ENCODE data around the gene INTU. TPM values are rescaled to one million over a fixed set of nuclear protein-coding genes. Genes with fewer than 3 reads are reported as not detected.
A peak's percentile ranks its signal among the peaks of the same experiment; 100 is the strongest.
"Not testable (repeated sequence)": the region's sequence is repeated elsewhere in the genome, so short reads cannot be mapped to it uniquely, and the experiment has no call there.

INTU gene
- total RNA-seq, 1 donor from 2014 or later: not detected

DNA sequence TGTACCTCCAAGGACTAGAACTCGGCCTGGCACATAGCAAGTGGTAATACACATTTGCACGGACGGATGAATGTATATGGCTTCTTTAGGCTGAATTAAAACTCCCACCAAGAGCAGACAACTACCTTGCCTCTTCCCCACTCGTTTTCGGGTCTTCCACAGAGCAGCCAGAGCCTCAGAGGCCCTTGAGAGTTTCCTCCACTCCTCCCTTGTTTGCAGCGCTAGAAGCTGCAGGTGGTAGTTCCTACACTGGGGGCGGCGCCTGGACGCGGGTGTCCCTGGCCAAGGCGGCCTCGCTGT lies 10.2 kb upstream of the INTU start:
- DNase-seq (ENCODE audit: low spot score): no peak
- H3K4me3 Mint-ChIP-seq (ENCODE audit: low read depth): no peak overlapping the region
- intact Hi-C loops (cut with micrococcal nuclease): no loop called here
- H3K9me3 Mint-ChIP-seq: no peaks in the 10 kb centered on the region
- H3K4me1 Mint-ChIP-seq (ENCODE audit: low read depth): peaks cover 7% of the 10 kb centered on the region
- H3K27ac Mint-ChIP-seq: no peak overlapping the region
- peaks cover 50% of the 10 kb centered on the region for H3K27me3 Mint-ChIP-seq (ENCODE audit: low read depth)
- H3K36me3 Mint-ChIP-seq (ENCODE audit: low read depth): no peaks in the 10 kb centered on the region

DNA sequence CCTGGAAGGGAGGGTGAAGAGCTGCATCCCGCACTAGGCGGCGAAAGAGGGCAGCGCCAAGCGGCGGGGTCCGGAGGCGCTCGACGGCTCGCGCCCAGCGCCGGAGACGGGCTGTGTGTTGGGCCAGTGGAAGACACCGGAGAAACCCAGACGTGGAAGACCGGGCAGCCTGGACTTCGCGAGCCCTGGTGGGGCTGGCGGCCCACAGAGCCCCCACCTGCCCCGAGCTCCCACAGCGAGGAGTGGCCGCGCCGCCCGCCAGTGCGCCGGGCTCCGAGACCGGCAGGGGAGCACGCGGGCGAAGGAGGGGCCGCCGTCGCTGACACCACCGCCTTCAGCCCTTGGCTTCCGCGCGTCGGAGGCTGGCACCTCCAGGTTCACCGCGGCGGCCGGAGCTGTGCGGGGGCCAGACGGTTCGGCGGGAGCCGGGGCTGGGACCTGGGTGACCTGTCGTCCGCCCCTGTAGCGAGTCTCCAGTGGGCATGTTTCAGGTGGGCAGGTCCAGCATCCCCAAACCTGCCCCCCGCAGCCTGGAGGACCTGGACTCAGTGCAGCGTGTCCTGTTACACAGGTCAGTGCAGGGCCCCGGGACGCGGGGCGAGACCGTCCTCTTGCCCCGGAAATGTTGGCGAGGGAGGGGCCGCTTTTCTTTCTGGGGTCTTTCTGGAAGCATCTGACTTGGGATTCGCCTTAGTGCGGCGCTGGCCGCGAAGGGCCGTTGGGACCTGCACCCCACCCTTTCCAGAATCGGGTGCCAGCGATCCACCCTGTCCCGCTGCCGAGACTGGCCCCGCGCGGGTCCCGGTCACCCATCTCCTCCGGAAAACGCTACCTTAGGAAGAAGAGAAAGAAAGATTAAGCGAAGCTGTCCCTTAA lies 9.6 kb upstream of the INTU start:
- H3K36me3 Mint-ChIP-seq (ENCODE audit: low read depth): no peaks in the 10 kb centered on the region

DNA sequence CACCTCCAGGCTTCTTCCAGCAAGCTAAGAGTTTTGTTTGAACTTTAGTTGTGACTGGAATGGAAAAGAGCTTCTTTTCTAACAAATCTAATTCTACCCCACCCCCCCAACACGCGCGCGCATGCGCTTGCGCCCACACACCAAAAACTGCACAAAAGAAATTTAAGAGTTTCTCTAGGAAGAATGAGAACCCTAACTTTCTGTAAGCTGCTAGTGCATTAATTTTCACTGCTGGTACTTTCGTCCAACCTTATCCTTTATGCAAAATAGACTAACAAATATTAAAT lies 9.0 kb upstream of the INTU start:
- H3K27ac Mint-ChIP-seq: no peak overlapping the region
- peaks cover 47% of the 10 kb centered on the region for H3K27me3 Mint-ChIP-seq (ENCODE audit: low read depth)
- no peaks in the 10 kb centered on the region for H3K9me3 Mint-ChIP-seq
- intact Hi-C loops (cut with micrococcal nuclease): no loop called here
- peaks cover 7% of the 10 kb centered on the region for H3K4me1 Mint-ChIP-seq (ENCODE audit: low read depth)
- H3K4me3 Mint-ChIP-seq (ENCODE audit: low read depth): peak overlapping the region; percentile 55
- no peaks in the 10 kb centered on the region for H3K36me3 Mint-ChIP-seq (ENCODE audit: low read depth)
- DNase-seq (ENCODE audit: low spot score): no peak

More for the DNA sequence above, 9.6 kb upstream of the INTU start:
- H3K9me3 Mint-ChIP-seq: no peaks in the 10 kb centered on the region
- peak overlapping the region; percentile 55 for H3K4me3 Mint-ChIP-seq (ENCODE audit: low read depth)
- H3K27me3 Mint-ChIP-seq (ENCODE audit: low read depth): peaks cover 47% of the 10 kb centered on the region
- intact Hi-C loops (cut with micrococcal nuclease): no loop called here
- peaks cover 7% of the 10 kb centered on the region for H3K4me1 Mint-ChIP-seq (ENCODE audit: low read depth)
- DNase-seq (ENCODE audit: low spot score): no peak
- H3K27ac Mint-ChIP-seq: no peak overlapping the region

DNA sequence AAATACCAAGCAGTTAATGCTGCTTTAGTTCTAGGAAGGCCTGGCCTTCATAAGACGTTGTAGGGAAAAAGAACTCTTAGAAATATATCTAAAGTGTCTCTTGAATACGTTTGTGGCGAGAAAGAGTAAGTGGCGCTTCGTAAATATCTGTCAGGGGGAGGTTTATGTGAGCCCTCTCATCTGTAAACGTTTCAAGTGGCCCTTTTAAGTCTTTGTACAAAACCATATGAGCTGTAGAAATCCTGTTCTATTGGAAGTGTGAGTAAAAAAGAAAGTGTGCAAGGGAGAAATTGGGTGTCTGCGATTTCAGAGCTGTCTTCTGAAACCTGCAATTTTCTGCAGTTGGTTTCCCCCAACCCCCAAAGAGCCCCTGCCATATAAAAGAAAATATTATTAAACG lies 8.6 kb upstream of the INTU start:
- Mint-ChIP-seq H3K4me1 (ENCODE audit: low read depth) (peaks cover 7% of the 10 kb centered on the region), H3K9me3 (no peaks in the 10 kb centered on the region), H3K27me3 (ENCODE audit: low read depth) (peaks cover 45% of the 10 kb centered on the region), H3K27ac (no peak overlapping the region), H3K4me3 (ENCODE audit: low read depth) (no peak overlapping the region), H3K36me3 (ENCODE audit: low read depth) (no peaks in the 10 kb centered on the region)
- intact Hi-C loops (cut with micrococcal nuclease): no loop called here
- no peak for DNase-seq (ENCODE audit: low spot score)

DNA sequence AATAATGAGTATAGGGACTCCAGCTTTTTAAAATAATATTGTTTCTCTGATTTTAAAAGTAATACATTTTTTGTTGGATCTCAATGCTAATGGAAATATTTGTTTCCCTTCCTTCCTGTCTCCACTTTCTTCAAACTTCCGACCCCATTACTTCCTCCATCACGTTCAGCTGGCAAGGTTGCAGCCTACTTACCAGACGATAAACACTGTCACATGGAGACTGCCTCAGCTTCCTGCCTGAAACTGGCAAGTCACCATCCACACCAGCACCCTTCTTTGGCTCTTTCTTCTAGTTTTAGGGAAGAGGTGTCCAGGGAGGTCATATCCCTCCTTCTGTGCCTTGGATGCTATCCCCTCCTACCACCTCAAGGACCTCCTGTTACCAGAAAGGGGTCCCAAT lies 3.4 kb upstream of the INTU start:
- Mint-ChIP-seq H3K27me3 (ENCODE audit: low read depth) (peaks cover 44% of the 10 kb centered on the region), H3K4me1 (ENCODE audit: low read depth) (peaks cover 12% of the 10 kb centered on the region), H3K4me3 (ENCODE audit: low read depth) (no peak overlapping the region), H3K9me3 (no peaks in the 10 kb centered on the region), H3K36me3 (ENCODE audit: low read depth) (no peaks in the 10 kb centered on the region), H3K27ac (no peak overlapping the region)
- intact Hi-C loops (cut with micrococcal nuclease): no loop called here
- DNase-seq (ENCODE audit: low spot score): no peak

DNA sequence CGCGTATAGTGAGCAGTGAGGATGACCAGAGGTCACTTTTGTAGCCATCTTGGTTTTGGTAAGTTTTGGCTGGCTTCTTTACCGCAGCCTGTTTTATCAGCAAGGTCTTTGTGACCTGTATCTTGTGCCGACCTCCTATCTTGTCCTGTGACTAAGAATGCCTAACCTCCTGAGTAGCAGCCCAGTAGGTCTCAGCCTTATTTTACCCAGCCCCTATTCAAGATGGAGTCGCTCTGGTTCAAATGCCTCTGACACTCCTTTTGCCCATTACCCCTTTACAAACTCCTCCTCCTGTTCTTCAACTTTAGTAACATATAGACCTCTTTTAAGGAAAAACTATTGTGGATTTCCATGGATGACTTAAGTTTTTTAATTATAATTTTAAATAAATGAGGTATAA lies 2.6 kb upstream of the INTU start:
- intact Hi-C loops (cut with micrococcal nuclease): loop anchor here (10.0 kb wide), 1 partner anchor 155 kb away; the partner anchor contains the start of gene HSPA4L
- Mint-ChIP-seq H3K27me3 (ENCODE audit: low read depth) (peaks cover 39% of the 10 kb centered on the region), H3K9me3 (no peaks in the 10 kb centered on the region), H3K4me1 (ENCODE audit: low read depth) (peaks cover 12% of the 10 kb centered on the region), H3K27ac (no peak overlapping the region), H3K4me3 (ENCODE audit: low read depth) (no peak overlapping the region), H3K36me3 (ENCODE audit: low read depth) (no peaks in the 10 kb centered on the region)
- DNase-seq (ENCODE audit: low spot score): no peak

DNA sequence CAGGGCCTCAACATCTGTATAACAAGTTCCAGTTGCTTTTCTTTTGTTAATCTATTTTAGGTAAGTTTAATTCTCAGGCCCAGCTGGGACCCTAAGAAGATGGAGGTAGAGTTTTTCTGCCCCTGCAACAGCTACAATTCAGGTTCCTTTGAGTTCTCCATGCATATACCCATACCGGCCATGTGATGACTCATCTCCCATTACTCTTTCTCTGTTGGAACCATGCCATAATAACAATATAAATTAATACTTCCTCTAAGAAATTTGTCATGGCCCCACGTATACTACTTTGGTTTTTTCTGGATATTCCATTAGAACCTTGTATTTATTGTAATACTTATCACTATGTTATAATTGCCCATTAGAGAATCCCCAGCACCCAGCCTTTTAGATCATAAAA lies 1.3 kb upstream of the INTU start:
- Mint-ChIP-seq H3K4me3 (ENCODE audit: low read depth) (no peak overlapping the region), H3K27me3 (ENCODE audit: low read depth) (peaks cover 40% of the 10 kb centered on the region), H3K4me1 (ENCODE audit: low read depth) (peaks cover 12% of the 10 kb centered on the region), H3K9me3 (no peaks in the 10 kb centered on the region), H3K27ac (no peak overlapping the region), H3K36me3 (ENCODE audit: low read depth) (no peaks in the 10 kb centered on the region)
- DNase-seq (ENCODE audit: low spot score): no peak
- intact Hi-C loops (cut with micrococcal nuclease): loop anchor here (10.0 kb wide), 1 partner anchor 153 kb away; the partner anchor contains the start of gene HSPA4L

DNA sequence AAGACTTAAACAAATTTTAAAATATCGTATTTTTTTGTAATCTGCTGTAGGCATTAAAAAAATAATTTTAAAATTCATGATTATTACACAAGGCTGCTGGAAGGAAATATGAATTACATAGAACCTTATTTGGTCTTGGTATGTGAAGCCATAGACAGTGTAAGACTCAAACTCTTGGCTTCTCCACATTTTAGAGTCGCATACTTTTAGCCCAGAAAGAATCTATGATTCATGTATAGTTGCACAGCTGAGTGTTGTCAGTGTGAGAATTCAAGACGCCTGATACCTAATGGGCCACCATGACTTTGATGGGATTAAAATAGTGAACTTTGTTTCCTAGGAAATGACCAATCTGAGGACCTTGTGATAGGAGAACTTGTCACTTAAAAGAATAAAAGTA lies 1.4 kb downstream of the INTU start:
- intact Hi-C loops (cut with micrococcal nuclease): loop anchor here (10.0 kb wide), 1 partner anchor 151 kb away; the partner anchor contains the start of gene HSPA4L
- no peaks in the 10 kb centered on the region for H3K36me3 Mint-ChIP-seq (ENCODE audit: low read depth)
- H3K27me3 Mint-ChIP-seq (ENCODE audit: low read depth): peaks cover 32% of the 10 kb centered on the region
- DNase-seq (ENCODE audit: low spot score): no peak
- H3K4me1 Mint-ChIP-seq (ENCODE audit: low read depth): peaks cover 12% of the 10 kb centered on the region
- no peak overlapping the region for H3K4me3 Mint-ChIP-seq (ENCODE audit: low read depth)
- H3K27ac Mint-ChIP-seq: no peak overlapping the region
- H3K9me3 Mint-ChIP-seq: no peaks in the 10 kb centered on the region

DNA sequence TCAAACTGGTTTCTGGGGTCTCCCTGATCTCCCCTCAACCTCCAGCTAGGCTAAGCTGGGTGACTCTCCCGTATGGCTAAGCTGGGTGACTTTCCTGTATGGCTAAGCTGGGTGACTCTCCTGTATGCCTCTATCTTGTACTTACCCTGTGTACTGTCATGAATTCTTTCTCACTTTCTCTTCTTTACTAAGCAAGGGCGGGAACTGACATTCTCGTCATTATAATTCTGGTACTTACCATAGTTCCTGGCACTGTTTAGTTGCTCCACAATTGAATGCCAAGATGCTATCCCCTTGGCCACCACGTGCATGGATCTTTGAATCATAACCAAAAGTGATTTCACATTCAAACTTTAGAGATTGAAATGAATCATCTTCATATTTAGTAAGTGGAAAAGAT lies 8.8 kb downstream of the INTU start:
- no peak overlapping the region for H3K27ac Mint-ChIP-seq
- no peak for DNase-seq (ENCODE audit: low spot score)
- no peaks in the 10 kb centered on the region for H3K36me3 Mint-ChIP-seq (ENCODE audit: low read depth)
- H3K4me3 Mint-ChIP-seq (ENCODE audit: low read depth): no peak overlapping the region
- H3K4me1 Mint-ChIP-seq (ENCODE audit: low read depth): no peaks in the 10 kb centered on the region
- H3K27me3 Mint-ChIP-seq (ENCODE audit: low read depth): peaks cover 8% of the 10 kb centered on the region
- H3K9me3 Mint-ChIP-seq: no peaks in the 10 kb centered on the region
- intact Hi-C loops (cut with micrococcal nuclease): no loop called here

DNA sequence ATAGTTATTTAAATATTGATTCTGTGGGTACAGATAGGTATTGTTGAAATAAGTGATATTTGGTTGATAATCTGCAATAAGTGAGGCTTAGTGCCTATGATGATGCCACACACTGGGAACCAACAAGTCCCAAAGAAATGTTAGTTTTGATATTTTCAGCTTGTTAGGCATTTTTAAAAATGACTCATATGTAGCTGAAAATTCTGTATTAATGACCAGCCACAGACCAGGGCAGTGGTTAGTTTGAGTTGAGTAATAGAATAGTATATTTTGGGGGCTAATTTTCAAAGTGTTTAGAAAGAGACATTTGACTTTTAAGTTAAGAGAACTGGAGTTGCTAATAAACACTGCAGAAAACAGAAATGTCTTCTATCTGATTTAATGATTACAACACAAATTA lies 9.4 kb downstream of the INTU start:
- Mint-ChIP-seq H3K27me3 (ENCODE audit: low read depth) (peaks cover 6% of the 10 kb centered on the region), H3K36me3 (ENCODE audit: low read depth) (no peaks in the 10 kb centered on the region), H3K4me1 (ENCODE audit: low read depth) (no peaks in the 10 kb centered on the region), H3K9me3 (no peaks in the 10 kb centered on the region), H3K27ac (no peak overlapping the region), H3K4me3 (ENCODE audit: low read depth) (no peak overlapping the region)
- intact Hi-C loops (cut with micrococcal nuclease): no loop called here
- DNase-seq (ENCODE audit: low spot score): no peak

DNA sequence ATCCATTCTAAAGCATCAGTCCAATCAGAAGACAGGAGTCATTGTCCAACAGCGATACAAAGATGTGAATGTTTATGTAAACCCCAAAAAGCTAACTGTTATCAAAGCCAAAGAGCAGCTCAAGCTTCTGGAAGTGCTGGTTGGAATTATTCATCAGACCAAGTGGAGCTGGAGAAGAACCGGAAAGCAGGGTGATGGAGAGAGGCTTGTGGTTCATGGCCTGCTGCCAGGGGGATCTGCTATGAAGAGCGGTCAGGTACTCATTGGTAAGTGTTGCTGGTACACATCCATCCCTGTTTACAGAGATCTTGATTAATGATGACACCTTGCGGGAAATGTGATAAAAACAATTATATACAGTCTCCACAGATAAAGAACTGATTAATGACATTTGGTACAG lies 11.0 kb downstream of the INTU start:
- Mint-ChIP-seq H3K9me3 (no peaks in the 10 kb centered on the region), H3K36me3 (ENCODE audit: low read depth) (no peaks in the 10 kb centered on the region), H3K4me3 (ENCODE audit: low read depth) (no peak overlapping the region), H3K4me1 (ENCODE audit: low read depth) (no peaks in the 10 kb centered on the region), H3K27me3 (ENCODE audit: low read depth) (peaks cover 6% of the 10 kb centered on the region), H3K27ac (no peak overlapping the region)
- no peak for DNase-seq (ENCODE audit: low spot score)
- intact Hi-C loops (cut with micrococcal nuclease): no loop called here

DNA sequence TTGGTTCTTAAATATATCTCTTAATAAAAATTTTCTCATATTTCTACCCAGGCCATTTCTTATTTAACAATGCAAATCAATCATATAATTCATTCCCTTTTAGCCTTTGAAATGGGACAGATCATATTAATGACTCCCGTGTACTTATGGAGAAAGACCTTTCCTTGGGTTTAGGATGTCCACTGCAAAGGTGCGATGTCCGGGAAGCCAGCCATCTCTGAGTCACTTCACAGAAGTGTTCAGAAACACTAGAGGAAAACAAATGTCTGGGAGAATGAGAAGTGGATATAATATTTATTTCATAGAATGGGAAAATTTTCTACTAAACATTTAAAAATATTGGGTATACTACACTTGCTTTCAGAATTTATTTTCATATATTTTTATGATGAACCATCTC lies 15.3 kb downstream of the INTU start:
- no peaks in the 10 kb centered on the region for H3K4me1 Mint-ChIP-seq (ENCODE audit: low read depth)
- intact Hi-C loops (cut with micrococcal nuclease): no loop called here
- no peaks in the 10 kb centered on the region for H3K27me3 Mint-ChIP-seq (ENCODE audit: low read depth)
- H3K36me3 Mint-ChIP-seq (ENCODE audit: low read depth): no peaks in the 10 kb centered on the region
- H3K9me3 Mint-ChIP-seq: no peaks in the 10 kb centered on the region
- no peak overlapping the region for H3K27ac Mint-ChIP-seq
- DNase-seq (ENCODE audit: low spot score): no peak
- no peak overlapping the region for H3K4me3 Mint-ChIP-seq (ENCODE audit: low read depth)

DNA sequence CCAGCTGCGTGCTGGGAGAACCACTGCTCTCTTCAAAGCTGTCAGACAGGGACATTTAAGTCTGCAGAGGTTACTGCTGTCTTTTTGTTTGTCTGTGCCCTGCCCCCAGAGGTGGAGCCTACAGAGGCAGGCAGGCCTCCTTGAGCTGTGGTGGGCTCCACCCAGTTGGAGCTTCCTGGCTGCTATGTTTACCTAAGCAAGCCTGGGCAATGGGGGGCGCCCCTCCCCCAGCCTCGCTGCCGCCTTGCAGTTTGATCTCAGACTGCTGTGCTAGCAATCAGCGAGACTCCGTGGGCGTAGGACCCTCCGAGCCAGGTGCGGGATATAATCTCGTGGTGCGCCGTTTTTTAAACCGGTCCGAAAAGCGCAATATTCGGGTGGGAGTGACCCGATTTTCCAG lies 22.8 kb downstream of the INTU start:
- H3K9me3 Mint-ChIP-seq; H3K27me3 Mint-ChIP-seq (ENCODE audit: low read depth); DNase-seq (ENCODE audit: low spot score); H3K4me3 Mint-ChIP-seq (ENCODE audit: low read depth); H3K36me3 Mint-ChIP-seq (ENCODE audit: low read depth); H3K27ac Mint-ChIP-seq; intact Hi-C loops (cut with micrococcal nuclease); H3K4me1 Mint-ChIP-seq (ENCODE audit: low read depth): not testable (repeated sequence)

Data from activated T-helper 2 cell treated with anti-CD3 and anti-CD28 coated beads, Interferon-gamma antibody, Interleukin-2, Interleukin-4, amounts not matched to agents 10 μg/mL and 5 μg/mL and 100 μg/mL, durations not matched to agents 14 hours and 24 hours and 36 hours (primary cell).